ENCODE measurements around the gene COQ2.
"Not testable (repeated sequence)": the region's sequence is repeated elsewhere in the genome, so short reads cannot be mapped to it uniquely, and the experiment has no call there.

- not testable (repeated sequence) for TF ChIP-seq CTCF (conservative IDR thresholded peaks at IDR 0.05 in 1 of 2, IDR thresholded peaks at IDR 0.05 in 1 of 2; ENCODE audit: extremely low read depth in 1 of 2, insufficient read depth in 1 of 2, low read depth in 1 of 2, low read length in 2 of 2); EZH2 (IDR thresholded peaks at IDR 0.05; ENCODE audit: borderline replicate concordance, low read length)
Measured at GRCh38 chr4:83288381-83288780, 3.8 kb upstream of the COQ2 start.

Measured in mammary epithelial cell (primary cell).